GM12872 (cell line): ENCODE measurements around the gene RTP2.
A peak's percentile ranks its signal among the peaks of the same experiment; 100 is the strongest.

Experiments used
- CTCF ChIP-seq: IDR thresholded peaks from 3 replicates; pipeline ENCODE4 v1.5.1; 2011; ENCODE audit warnings: low read depth, mild to moderate bottlenecking, low read length, moderate library complexity; ENCODE audit not compliant: insufficient read depth

Gene RTP2

GRCh38 chr3:187719628-187720336 is 17.4 kb upstream of the RTP2 start:
- TF ChIP-seq CTCF = no peak

GRCh38 chr3:187718802-187719201 is 16.4 kb upstream of the RTP2 start:
- TF ChIP-seq CTCF = no peak

- TF ChIP-seq CTCF = no peak
Measured at GRCh38 chr3:187717572-187717971, 15.2 kb upstream of the RTP2 start.

GRCh38 chr3:187714404-187714979 is 12.1 kb upstream of the RTP2 start:
- peak; percentile 95 for TF ChIP-seq CTCF

- no peak for TF ChIP-seq CTCF
Measured at GRCh38 chr3:187713504-187713903, 11.1 kb upstream of the RTP2 start.

- TF ChIP-seq CTCF = 0 out of 3 replicates have a peak, but pooled peaks have one; percentile 8
Measured at GRCh38 chr3:187709155-187709554, 6.8 kb upstream of the RTP2 start.

GRCh38 chr3:187708696-187709095 is 6.3 kb upstream of the RTP2 start:
- no peak for TF ChIP-seq CTCF
